ENCODE measurements around the gene PCDHB13.

The PCDHB13 gene

DNA sequence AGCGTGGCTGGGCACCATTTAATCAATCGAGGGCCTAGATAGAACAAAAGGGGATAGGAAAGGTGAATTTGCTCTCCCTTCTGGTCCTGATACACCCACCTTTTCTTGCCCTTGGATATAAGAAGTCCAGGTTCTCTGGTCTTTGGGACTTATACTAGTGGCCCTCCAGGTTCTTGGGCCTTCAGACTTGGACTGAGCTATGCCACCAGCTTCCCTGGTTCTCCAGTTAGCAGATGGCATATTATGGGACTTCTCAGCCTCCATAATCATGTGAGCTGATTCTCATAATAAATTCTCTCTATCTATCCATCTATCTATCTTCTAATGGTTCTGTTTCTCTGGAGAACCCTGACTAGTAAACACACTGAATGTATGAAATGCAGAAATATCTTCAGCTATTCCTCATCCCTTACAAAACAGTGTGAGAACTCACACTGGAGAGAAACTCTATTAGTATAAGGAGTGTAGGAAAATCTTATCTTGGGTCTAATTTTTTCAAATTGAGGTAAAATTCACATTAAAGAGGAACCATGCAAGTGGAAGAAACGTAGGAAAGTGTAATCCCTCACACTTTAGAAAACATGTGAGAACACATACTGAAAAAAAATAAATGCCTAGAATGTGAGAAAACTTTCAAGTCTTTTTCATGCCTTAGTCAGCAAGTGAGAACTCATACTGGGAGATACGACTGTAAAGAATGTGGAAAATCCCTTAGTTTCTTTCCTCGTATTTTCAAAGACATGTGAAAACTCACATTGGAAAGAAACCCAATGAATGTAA lies 46.9 kb downstream of the PCDHB13 start:
- FAIRE-seq (no peak), DNase-seq (ENCODE audit: low spot score) (no peak)

DNA sequence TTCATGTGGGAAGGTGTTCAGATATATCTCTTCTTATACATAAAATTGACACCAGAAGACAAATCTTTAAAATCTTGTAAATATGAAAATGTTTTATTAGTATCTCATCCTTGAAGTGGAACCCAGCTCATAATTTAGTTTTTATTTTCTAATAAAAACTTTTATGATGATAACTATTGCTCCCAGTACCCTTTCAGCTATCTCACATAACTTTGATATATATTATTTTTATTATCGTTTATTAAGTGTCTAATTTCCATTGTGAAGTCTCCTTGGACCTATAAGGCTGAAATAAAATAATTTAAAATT lies 47.5 kb downstream of the PCDHB13 start:
- no peak for FAIRE-seq
- no peak for DNase-seq (ENCODE audit: low spot score)
